Epidermal melanocyte (primary cell): ENCODE results near the gene PYCARD.
A peak's percentile ranks its signal among the peaks of the same experiment; 100 is the strongest.
"Not testable (repeated sequence)": the region's sequence is repeated elsewhere in the genome, so short reads cannot be mapped to it uniquely, and the experiment has no call there.

Experiments
- DNase-seq: peaks from one replicate; pipeline ENCODE4 v3.0.0; 2011; ENCODE audit warnings: low spot score; ENCODE audit not compliant: insufficient read length

PYCARD gene

GRCh38 chr16:31215287-31216162 lies 13.0 kb upstream of the PYCARD start:
- DNase-seq = peak; percentile 95

DNA sequence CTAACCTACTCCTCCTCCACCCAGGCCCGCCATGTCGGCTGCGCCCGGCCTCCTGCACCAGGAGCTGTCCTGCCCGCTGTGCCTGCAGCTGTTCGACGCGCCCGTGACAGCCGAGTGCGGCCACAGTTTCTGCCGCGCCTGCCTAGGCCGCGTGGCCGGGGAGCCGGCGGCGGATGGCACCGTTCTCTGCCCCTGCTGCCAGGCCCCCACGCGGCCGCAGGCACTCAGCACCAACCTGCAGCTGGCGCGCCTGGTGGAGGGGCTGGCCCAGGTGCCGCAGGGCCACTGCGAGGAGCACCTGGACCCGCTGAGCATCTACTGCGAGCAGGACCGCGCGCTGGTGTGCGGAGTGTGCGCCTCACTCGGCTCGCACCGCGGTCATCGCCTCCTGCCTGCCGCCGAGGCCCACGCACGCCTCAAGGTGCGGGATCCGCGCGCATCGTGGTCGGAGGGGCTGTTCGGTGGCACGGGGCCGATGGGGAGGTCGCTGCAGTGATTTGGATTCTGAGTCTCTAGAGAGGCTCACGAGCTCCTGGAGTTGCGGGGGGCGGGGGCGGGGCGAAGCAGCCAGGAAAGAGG lies 12.2 kb upstream of the PYCARD start:
- no peak for DNase-seq

- no peak for DNase-seq
Observed at GRCh38 chr16:31213877-31214707, 11.5 kb upstream of the PYCARD start, which contains the start of gene TRIM72. Gene TRIM72, plus strand, starts transcription at chr16:31214119. Its CDS starts 620 bp downstream, at chr16:31214739.

GRCh38 chr16:31213342-31213741 lies 10.8 kb upstream of the PYCARD start:
- DNase-seq = no peak

- no peak for DNase-seq
Observed at GRCh38 chr16:31206776-31207175, 4.2 kb upstream of the PYCARD start.

- DNase-seq = no peak
Observed at GRCh38 chr16:31204871-31205666, 2.5 kb upstream of the PYCARD start.

DNA sequence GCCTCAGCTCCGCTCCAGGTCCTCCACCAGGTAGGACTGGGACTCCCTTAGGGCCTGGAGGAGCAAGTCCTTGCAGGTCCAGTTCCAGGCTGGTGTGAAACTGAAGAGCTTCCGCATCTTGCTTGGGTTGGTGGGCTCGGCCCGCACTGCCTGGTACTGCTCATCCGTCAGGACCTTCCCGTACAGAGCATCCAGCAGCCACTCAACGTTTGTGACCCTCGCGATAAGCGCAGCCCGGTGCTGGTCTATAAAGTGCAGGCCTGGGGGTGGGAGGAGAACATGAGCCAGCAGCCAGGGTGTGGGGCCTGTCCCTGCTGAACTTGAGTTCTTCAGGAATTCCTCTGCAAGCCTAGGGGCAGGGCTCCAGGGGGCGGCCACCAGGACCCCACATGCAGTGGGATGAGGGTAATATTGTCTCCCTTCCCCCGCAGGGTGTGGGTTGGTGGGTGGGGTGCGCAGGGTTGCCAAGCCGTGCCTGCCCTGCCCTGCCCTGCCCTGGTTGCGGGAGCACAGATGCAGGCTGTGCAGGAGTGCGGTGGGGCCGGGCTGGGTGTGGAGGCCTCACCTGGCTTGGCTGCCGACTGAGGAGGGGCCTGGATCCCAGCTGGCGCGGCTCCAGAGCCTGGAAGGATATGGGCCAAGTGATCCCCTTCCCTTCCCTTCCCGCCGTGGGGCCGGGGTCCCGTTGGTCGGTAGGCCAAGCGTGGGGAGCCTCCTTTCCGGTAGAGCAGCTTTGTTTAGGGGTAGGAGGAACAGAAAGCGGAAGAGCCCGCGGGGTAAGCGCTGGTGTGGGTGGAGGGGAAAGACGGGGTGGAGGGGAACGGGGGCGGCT lies 762 bp downstream of the PYCARD start:
- no peak for DNase-seq

GRCh38 chr16:31200821-31201568 lies 1.6 kb downstream of the PYCARD start:
- no peak for DNase-seq

- DNase-seq = not testable (repeated sequence)
Observed at GRCh38 chr16:31200111-31200510, 2.4 kb downstream of the PYCARD start.

DNA sequence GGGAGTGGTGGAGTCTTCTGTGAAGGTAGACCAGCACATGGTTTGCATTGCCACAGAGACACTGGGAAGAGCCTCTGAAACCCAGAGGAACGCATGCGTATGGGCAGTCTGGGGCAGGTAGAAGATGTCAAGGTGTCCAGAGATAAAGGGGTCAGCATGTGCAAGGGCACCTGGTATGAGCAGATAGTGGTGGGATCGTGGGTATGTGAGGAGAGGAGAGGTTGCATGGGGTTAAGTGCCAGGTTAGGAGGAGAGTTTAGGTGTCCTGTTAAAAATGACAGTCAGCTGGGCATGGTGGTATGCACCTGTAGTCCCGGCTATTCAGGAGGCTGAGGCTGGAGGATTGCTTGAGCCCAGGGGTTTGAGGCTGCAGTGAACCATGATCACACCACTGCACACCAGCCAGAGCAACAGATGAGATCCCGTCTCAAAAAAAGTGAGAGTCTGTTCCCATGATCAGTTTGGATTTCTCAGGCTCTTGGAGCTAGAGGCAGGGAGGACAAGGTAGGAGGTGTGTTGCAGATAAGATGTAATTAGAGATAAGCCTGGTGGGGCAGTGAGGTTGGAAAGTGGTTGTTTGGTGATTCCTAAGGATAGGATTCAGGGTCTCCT lies 3.0 kb downstream of the PYCARD start:
- no peak for DNase-seq

DNA sequence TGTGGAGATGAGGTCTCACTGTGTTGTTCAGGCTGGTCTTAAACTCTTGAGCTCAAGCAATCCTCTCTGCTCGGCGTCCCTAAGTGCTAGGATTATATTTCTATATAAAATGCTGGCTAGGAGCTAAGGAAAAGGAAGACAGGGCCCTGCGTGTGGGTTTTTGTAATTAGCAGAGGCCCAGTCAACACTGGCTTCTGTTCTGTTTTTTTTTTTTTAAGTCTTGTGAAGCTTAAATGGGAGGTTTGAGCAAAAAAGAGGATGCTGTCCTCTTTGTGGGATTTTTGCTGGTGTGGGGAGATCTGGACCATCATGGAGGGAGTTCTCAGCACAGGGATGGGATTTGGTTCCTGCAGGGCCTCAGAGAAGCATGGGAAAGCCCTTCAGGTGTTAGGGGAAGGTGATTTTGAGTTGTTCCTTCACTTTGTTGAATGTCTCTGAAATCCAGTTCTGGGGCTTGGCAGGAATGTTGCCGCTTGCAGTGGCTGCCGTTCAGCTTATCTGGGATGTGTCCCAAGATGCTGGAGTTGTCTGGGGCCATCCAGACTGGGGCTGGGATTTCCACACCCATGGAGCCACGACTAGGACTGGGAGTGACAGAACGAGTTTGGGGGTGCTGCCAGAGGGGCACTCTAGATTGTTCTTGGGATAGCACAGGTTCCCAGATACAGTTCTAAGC lies 4.2 kb downstream of the PYCARD start:
- DNase-seq = no peak

- no peak for DNase-seq
Observed at GRCh38 chr16:31196324-31197088, 6.1 kb downstream of the PYCARD start.

GRCh38 chr16:31195861-31196260 lies 6.7 kb downstream of the PYCARD start:
- DNase-seq = not testable (repeated sequence)

DNA sequence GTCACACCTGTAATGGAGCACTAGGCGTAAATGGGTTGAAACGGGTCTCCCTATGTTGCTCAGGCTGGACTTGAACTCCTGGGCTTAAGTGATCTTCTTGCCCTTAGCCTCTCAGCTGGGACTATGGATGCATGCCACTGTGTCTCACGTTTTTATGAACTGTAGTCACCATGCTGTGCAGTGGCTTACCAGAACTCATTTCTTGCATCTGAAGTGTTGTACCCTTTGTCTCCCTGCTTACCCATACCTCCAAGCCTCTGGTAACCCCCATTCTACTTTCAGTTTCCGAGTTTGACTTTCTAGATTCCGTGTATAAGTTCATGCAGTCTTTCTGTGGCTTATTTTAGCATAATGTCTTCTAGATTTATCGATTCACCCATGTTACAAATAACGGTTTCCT lies 7.7 kb downstream of the PYCARD start:
- DNase-seq = no peak

- DNase-seq = no peak
Observed at GRCh38 chr16:31193874-31194273, 8.7 kb downstream of the PYCARD start.

- DNase-seq = no peak
Observed at GRCh38 chr16:31192856-31193642, 9.5 kb downstream of the PYCARD start.
